ENCODE measurements around the gene IPO9.

DNA sequence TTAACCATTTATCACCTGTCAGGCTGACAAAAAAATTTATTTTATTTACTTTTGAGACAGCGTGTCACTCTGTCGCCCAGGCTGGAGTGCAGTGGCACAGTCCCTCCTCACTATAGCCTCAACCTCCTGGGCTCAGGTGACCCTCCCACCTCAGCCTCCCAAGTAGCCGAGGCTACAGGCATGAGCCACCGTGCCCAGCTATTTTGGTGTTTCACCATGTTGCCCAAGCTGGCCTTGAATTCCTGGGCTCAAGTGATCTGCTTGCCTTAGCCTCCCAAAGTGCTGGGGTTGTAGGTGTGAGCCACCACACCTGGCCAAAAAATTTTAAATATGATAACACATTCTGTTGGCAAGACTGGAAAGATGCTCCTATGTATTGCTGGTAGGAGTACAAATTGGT lies 11.1 kb downstream of the IPO9 start:
- TF ChIP-seq, protein P1, sequence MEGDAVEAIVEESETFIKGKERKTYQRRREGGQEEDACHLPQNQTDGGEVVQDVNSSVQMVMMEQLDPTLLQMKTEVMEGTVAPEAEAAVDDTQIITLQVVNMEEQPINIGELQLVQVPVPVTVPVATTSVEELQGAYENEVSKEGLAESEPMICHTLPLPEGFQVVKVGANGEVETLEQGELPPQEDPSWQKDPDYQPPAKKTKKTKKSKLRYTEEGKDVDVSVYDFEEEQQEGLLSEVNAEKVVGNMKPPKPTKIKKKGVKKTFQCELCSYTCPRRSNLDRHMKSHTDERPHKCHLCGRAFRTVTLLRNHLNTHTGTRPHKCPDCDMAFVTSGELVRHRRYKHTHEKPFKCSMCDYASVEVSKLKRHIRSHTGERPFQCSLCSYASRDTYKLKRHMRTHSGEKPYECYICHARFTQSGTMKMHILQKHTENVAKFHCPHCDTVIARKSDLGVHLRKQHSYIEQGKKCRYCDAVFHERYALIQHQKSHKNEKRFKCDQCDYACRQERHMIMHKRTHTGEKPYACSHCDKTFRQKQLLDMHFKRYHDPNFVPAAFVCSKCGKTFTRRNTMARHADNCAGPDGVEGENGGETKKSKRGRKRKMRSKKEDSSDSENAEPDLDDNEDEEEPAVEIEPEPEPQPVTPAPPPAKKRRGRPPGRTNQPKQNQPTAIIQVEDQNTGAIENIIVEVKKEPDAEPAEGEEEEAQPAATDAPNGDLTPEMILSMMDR (IDR thresholded peaks at IDR 0.05) = no peak
- no peak for TF ChIP-seq POLR2A (IDR thresholded peaks at IDR 0.05)

Data from Peyer's patch (tissue), 4 donors.